A673 (cell line): ENCODE data around the gene PPFIBP1. TPM values are rescaled to one million over a fixed set of nuclear protein-coding genes. Genes with fewer than 3 reads are reported as not detected.
"Not testable (repeated sequence)": the region's sequence is repeated elsewhere in the genome, so short reads cannot be mapped to it uniquely, and the experiment has no call there.

Source experiments
- BruUV-seq: library from RNA; stranded (reverse); fragments of 400-500 nt; replicated peaks from 2 replicates; lab custom pipeline; 2021; lab: Mats Ljungman, UMichigan
- CTCF ChIA-PET: fragments of 300-600 bp; sonication (Branson Sonifier 250); formaldehyde crosslinking; loops from one replicate; lab custom pipeline; 2022; ENCODE audit warnings: antibody characterized with exemption; lab: Charles Lee
- POLR2A ChIA-PET: fragments of 300-600 bp; sonication (Branson Sonifier 250); formaldehyde crosslinking; loops from one replicate; lab custom pipeline; 2022; ENCODE audit warnings: antibody characterized with exemption; ENCODE audit not compliant: low non-redundant PET; lab: Charles Lee
- DNase-seq: peaks from one replicate; pipeline ENCODE4 v3.0.0-alpha.2; 2015; ENCODE audit warnings: low spot score
- H3K27ac ChIP-seq: fragments of 200-600 bp; sonication (generic); 2 replicates; pipeline ENCODE4 v1.5.1; 2016; ENCODE audit warnings: mixed run types, low read depth, mild to moderate bottlenecking, mixed read lengths, antibody characterized with exemption, low read length; ENCODE audit not compliant: poor library complexity, severe bottlenecking
- H3K27me3 ChIP-seq: fragments of 200-600 bp; sonication (generic); replicated peaks from 2 replicates; pipeline ENCODE4 v1.6.1; 2017; ENCODE audit warnings: mixed run types, low read depth, mild to moderate bottlenecking, mixed read lengths, antibody characterized with exemption, low read length; ENCODE audit not compliant: insufficient read depth, poor library complexity
- H3K36me3 ChIP-seq: fragments of 200-600 bp; sonication (generic); 2 replicates; pipeline ENCODE4 v1.6.1; 2016; ENCODE audit warnings: mixed run types, mild to moderate bottlenecking, mixed read lengths, antibody characterized with exemption, low read length; ENCODE audit not compliant: insufficient read depth, poor library complexity, severe bottlenecking
- H3K4me1 ChIP-seq: fragments of 200-600 bp; sonication (generic); 2 replicates; pipeline ENCODE4 v1.6.1; 2017; ENCODE audit warnings: mixed run types, mild to moderate bottlenecking, mixed read lengths, antibody characterized with exemption, low read length; ENCODE audit not compliant: insufficient read depth, poor library complexity, severe bottlenecking
- H3K4me3 ChIP-seq: fragments of 200-600 bp; sonication (generic); 2 replicates; pipeline ENCODE4 v1.5.1; 2016; ENCODE audit warnings: low read depth, mixed run types, mild to moderate bottlenecking, mixed read lengths, low read length; ENCODE audit not compliant: poor library complexity, severe bottlenecking
- H3K9me3 ChIP-seq: fragments of 200-600 bp; sonication (generic); 2 replicates; pipeline ENCODE4 v1.6.1; 2016; ENCODE audit warnings: mixed run types, low read depth, mild to moderate bottlenecking, mixed read lengths, antibody characterized with exemption, low read length; ENCODE audit not compliant: poor library complexity, severe bottlenecking
- EZH2 ChIP-seq: fragments of 200-600 bp; sonication (generic); IDR thresholded peaks from 2 replicates; pipeline ENCODE4 v1.6.1; 2017; ENCODE audit warnings: borderline replicate concordance, low read depth, mild to moderate bottlenecking, mixed read lengths, antibody characterized with exemption, low read length; ENCODE audit not compliant: poor library complexity, severe bottlenecking
- intact Hi-C: fragments of 100-400 bp; cut with micrococcal nuclease; formaldehyde crosslinking; loops from one replicate; pipeline ENCODE4 v1.10.0; 2022; ENCODE audit not compliant: unreplicated experiment
- total RNA-seq: library from RNA; stranded (reverse); gene quantifications from 2 replicates; pipeline ENCODE4 v1.2.3, GENCODE V29; 2021
- TF ChIP-seq, protein P1 (sequence below): fragments of 300-800, 200-600 bp; sonication (generic); conservative IDR thresholded peaks from 2 replicates; pipeline ENCODE4 v1.5.1; 2017; ENCODE audit warnings: low read depth, mild to moderate bottlenecking, antibody characterized with exemption, low read length, moderate library complexity, mixed read lengths

Gene PPFIBP1
- total RNA-seq, 1 experiment from 2014 or later = 41.2 TPM

- DNase-seq = no peak
- H3K36me3 ChIP-seq = no peaks in the 10 kb centered on the region
- intact Hi-C loops = no loop called here
- H3K27ac ChIP-seq = no peak overlapping the region
- ChIA-PET POLR2A (no interaction called here), CTCF (no interaction called here)
- TF ChIP-seq, protein P1, sequence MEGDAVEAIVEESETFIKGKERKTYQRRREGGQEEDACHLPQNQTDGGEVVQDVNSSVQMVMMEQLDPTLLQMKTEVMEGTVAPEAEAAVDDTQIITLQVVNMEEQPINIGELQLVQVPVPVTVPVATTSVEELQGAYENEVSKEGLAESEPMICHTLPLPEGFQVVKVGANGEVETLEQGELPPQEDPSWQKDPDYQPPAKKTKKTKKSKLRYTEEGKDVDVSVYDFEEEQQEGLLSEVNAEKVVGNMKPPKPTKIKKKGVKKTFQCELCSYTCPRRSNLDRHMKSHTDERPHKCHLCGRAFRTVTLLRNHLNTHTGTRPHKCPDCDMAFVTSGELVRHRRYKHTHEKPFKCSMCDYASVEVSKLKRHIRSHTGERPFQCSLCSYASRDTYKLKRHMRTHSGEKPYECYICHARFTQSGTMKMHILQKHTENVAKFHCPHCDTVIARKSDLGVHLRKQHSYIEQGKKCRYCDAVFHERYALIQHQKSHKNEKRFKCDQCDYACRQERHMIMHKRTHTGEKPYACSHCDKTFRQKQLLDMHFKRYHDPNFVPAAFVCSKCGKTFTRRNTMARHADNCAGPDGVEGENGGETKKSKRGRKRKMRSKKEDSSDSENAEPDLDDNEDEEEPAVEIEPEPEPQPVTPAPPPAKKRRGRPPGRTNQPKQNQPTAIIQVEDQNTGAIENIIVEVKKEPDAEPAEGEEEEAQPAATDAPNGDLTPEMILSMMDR = no peak
- TF ChIP-seq EZH2 = no peak
- peaks cover 19% of the 10 kb centered on the region for H3K4me1 ChIP-seq
- no peak overlapping the region for H3K4me3 ChIP-seq
- H3K9me3 ChIP-seq = no peaks in the 10 kb centered on the region
- no TSS peak for BruUV-seq
- no peaks in the 10 kb centered on the region for H3K27me3 ChIP-seq
Measured at GRCh38 chr12:27588776-27589175, 64.8 kb downstream of the PPFIBP1 start.

GRCh38 chr12:27589419-27589818 lies 65.4 kb downstream of the PPFIBP1 start:
- intact Hi-C loops = no loop called here
- POLR2A ChIA-PET = no interaction called here
- H3K4me3 ChIP-seq = no peak overlapping the region
- DNase-seq = no peak
- BruUV-seq = no TSS peak
- H3K36me3 ChIP-seq = no peaks in the 10 kb centered on the region
- no peak overlapping the region for H3K27ac ChIP-seq
- H3K4me1 ChIP-seq = peaks cover 19% of the 10 kb centered on the region
- no peaks in the 10 kb centered on the region for H3K27me3 ChIP-seq
- CTCF ChIA-PET = no interaction called here
- H3K9me3 ChIP-seq = no peaks in the 10 kb centered on the region
- TF ChIP-seq, protein P1 = no peak
- TF ChIP-seq EZH2 = no peak

GRCh38 chr12:27591698-27592097 lies 67.7 kb downstream of the PPFIBP1 start:
- intact Hi-C loops, H3K27ac ChIP-seq, H3K4me1 ChIP-seq, CTCF ChIA-PET, DNase-seq, H3K27me3 ChIP-seq, POLR2A ChIA-PET, BruUV-seq, H3K4me3 ChIP-seq, H3K9me3 ChIP-seq, H3K36me3 ChIP-seq: not testable (repeated sequence)

GRCh38 chr12:27592548-27592947 lies 68.5 kb downstream of the PPFIBP1 start:
- intact Hi-C loops = no loop called here
- ChIA-PET POLR2A (no interaction called here), CTCF (no interaction called here)
- Histone ChIP-seq H3K4me1 (no peaks in the 10 kb centered on the region), H3K4me3 (no peak overlapping the region), H3K9me3 (no peaks in the 10 kb centered on the region), H3K27me3 (no peaks in the 10 kb centered on the region), H3K27ac (no peak overlapping the region), H3K36me3 (no peaks in the 10 kb centered on the region)
- no peak for DNase-seq
- no TSS peak for BruUV-seq
- TF ChIP-seq, protein P1 = no peak
- TF ChIP-seq EZH2 = no peak
